ENCODE measurements around the gene CABP7. TPM values are rescaled to one million over a fixed set of nuclear protein-coding genes. Genes with fewer than 3 reads are reported as not detected.
A peak's percentile ranks its signal among the peaks of the same experiment; 100 is the strongest.
"Not testable (repeated sequence)": the region's sequence is repeated elsewhere in the genome, so short reads cannot be mapped to it uniquely, and the experiment has no call there.

CABP7 gene
- total RNA-seq, 2 donors from 2014 or later, result 0.12 TPM; not detected in 1

DNA sequence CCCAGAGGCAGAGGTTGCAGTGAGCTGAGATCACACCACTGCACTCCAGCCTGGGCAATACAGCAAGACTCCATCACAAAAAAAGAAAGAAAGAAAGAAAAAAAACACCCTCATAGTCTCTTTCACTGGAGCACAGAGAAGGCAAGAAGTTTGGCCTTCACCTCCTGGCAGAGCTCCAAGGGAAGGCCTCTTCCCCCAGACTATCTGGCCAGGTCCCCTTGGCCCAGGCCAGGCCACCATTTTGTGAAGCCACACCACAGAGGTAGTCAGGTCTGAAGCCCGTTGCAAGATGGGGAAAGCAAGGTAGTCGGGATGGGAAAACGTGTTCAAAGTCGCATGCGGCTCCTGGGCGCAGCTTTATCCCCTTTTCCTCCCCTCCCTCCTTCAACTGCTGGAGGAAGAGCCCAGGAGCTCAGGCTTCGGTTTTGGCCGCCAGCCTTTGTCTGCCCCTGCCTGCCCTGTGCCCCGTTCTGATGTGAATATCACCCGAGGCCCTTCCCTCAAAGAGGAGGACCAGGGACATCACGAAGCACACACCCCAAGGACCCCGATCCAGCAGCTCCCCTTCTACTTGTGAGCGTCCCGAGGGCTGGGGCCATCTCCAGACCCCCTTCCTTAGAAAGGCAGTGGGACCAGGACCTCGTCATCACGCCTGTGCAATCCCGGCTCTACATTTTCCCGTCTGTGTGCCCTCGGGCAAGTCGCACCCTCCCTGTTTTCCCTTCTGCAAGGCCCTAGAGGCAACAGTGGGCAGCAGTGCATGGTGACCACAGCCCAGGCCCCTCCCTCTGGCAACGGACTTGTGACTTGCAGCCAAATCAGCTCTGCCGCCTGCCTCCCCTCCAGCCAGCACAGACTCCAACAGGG is 17.7 kb downstream of the CABP7 start:
- ATAC-seq (no peak), DNase-seq (no peak)
- intact Hi-C loops (cut with DNase I, micrococcal nuclease), result no loop called here

GRCh38 chr22:29738118-29738815 is 18.5 kb downstream of the CABP7 start:
- DNase-seq (no peak), ATAC-seq (no peak)
- intact Hi-C loops (cut with DNase I, micrococcal nuclease), result no loop called here

DNA sequence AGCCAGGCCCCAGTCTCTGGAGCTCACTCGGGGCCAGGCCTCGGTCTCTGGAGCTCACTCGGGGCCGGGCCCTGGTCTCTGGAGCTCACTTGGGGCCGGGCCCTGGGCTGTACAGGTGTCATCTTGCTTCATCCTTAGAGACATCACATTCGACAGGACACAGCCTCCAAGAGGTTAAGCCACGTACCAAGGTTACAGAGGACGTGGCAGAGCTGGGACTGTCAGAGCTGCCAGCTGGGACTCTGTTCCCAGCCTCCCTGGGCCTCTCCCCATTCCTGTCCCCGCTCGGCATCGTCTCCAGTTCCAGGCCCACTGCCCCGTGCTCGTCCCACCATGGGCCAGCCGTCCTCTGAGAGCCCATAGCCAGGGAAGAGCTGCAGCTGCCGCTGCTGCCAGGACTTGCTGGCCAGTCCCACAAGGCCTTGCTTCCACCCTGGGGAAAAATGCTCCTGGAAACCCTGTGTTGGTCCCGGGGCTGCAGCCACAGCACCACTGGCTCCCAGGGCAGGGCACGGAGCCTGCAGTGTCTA is 19.6 kb downstream of the CABP7 start:
- DNase-seq (no peak), ATAC-seq (no peak)
- intact Hi-C loops (cut with DNase I, micrococcal nuclease), result no loop called here

- intact Hi-C loops (cut with DNase I, micrococcal nuclease), result no loop called here
- ATAC-seq, result no peak
- no peak for DNase-seq
Measured at GRCh38 chr22:29740216-29740615, 20.4 kb downstream of the CABP7 start.

DNA sequence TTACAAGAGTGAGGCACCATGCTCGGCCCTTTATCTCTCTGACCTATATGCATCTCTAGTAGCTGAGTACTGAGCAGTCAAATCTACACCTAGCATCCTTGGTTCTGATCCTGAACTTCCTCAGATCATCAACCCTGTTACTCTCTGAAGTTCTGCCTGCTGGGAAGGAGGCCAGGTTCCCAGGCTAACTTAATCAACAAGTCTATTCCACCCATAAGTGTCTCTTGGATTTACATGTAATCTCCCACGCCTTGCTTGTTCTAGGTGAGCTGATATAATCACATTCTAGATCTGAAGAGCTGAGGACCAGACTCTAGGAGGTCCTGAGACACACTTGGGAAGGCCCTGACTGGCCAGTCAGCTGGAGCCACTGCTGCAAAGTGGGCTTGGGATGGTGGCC is 22.1 kb downstream of the CABP7 start:
- no peak for DNase-seq
- intact Hi-C loops (cut with DNase I, micrococcal nuclease), result no loop called here
- no peak for ATAC-seq

DNA sequence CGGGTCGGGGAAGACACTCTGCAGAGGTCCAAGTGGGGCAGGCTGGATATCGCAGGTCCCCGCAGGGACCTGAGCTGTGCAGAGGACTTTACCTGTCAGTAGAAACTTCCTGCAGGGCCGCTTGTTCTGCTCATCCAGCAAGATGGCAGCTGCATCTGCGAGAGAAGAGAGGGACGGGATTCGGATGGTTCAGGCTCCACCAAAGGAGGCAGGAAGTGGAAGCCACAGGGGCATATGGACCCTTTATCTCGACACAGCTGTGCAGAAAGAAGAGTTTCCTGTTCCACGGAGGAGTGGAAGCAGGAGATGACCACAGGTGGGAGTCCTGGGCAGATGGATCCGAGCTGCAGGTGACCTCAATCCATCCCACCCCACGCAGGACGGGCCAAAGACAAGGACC is 22.5 kb downstream of the CABP7 start:
- ATAC-seq, result no peak
- intact Hi-C loops (cut with DNase I, micrococcal nuclease), result no loop called here
- DNase-seq, result no peak

DNA sequence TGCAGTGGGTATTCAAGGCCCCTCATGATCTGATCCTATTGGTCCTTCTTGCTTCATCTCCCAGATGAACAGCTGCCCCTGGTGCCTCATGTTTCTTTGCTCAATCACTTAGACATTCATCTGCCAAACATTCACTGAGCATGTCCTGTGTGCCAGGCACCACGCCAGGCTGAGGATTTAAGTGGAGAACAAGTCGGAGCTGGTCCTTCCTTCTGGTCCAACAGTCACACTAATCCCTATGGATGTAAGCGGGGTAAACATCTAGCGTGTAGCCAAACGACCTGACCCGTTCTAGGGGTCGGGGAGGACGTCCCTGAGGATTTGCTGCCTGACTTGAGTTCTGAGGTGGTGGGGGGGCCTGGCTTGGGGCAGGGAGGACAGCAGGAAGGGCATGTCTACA is 25.1 kb downstream of the CABP7 start:
- DNase-seq, result no peak
- ATAC-seq, result no peak
- intact Hi-C loops (cut with DNase I, micrococcal nuclease), result no loop called here

GRCh38 chr22:29747832-29748231 is 28.0 kb downstream of the CABP7 start:
- intact Hi-C loops (cut with DNase I, micrococcal nuclease), result no loop called here
- peak in 1 of 2 donors; percentile 23 for DNase-seq
- ATAC-seq, result peak; percentile 68

DNA sequence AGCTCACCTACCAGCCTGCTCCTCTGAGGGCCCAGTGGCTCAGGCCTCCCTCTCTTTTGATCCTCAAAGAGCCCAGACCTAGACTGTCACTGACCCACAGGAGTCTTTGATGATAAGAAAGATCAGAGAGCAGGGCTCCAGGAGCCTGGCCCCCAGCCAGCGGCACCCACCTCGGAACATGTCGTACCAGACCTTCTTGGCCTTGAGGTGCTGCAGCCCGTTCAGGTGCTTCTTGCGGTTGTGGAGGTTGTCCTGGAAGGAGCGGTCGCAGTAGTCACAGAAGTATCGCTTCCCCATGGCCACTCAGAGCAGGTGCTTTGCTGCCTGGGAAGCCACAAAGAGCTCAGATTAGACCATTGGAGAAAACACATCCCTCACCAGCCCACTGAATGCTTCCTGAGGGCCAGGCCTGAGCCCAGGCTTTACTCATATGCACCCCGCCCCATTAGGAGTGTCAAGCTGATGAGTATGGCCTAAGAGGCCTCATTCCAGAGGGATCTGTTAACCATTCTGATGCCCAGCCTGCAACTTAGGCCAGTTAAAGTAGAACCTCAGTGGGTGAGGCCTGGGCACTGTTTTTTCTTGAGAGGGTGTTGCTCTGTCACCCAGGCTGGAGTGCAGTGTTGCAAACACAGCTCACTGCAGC is 28.6 kb downstream of the CABP7 start:
- intact Hi-C loops (cut with DNase I, micrococcal nuclease), result no loop called here
- no peak for DNase-seq
- no peak for ATAC-seq

- ATAC-seq (no peak), DNase-seq (no peak)
- intact Hi-C loops (cut with DNase I, micrococcal nuclease), result no loop called here
Measured at GRCh38 chr22:29750029-29750428, 30.2 kb downstream of the CABP7 start.

GRCh38 chr22:29750559-29751538 is 31.0 kb downstream of the CABP7 start:
- DNase-seq (no peak), ATAC-seq (no peak)
- intact Hi-C loops (cut with DNase I, micrococcal nuclease), result no loop called here

- ATAC-seq, result no peak
- intact Hi-C loops (cut with DNase I, micrococcal nuclease), result no loop called here
Measured at GRCh38 chr22:29751669-29752068, 31.9 kb downstream of the CABP7 start.

DNA sequence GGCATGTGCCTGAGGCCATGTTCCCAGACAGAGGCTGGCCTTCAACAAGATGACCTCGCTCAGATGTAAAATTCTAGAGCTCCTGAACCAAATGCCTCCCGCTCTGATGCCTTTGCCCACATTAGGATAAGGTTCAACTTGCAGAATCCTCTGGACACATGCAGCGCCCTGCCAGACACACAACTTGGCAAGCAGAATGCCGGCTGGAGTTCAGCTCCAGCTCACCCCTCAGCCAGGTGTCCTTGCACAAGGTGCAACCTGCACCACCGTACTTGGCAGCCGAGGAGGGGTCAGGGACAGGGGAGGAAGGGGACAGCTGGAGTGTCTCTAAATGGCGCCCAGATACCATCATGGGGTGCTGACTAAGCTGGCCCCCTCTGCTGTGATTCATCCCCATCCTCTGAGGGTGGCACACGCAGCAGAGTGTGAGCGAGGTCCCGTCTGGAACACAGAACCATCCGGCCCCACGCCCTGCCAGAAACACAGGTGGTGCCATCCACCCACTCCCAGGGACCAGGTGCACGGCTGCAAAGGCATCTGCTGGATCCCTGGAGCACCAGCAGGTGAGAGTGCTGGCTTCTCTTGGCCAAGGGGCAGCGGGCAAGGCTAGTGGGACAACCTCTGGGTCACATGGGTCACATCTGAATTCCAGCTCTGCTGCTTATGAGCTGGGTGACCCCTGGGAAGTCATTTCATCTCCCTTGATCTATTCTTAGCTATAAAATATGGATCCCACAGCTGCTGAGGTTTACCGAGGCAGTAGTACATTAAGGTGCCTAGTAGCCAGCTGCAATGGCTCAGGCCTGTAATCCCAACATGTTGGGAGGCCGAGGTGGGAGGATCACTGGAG is 34.2 kb downstream of the CABP7 start:
- intact Hi-C loops (cut with DNase I, micrococcal nuclease), result no loop called here
- no peak for DNase-seq
- no peak for ATAC-seq

More at GRCh38 chr22:29751669-29752068, 31.9 kb downstream of the CABP7 start:
- DNase-seq, result no peak

DNA sequence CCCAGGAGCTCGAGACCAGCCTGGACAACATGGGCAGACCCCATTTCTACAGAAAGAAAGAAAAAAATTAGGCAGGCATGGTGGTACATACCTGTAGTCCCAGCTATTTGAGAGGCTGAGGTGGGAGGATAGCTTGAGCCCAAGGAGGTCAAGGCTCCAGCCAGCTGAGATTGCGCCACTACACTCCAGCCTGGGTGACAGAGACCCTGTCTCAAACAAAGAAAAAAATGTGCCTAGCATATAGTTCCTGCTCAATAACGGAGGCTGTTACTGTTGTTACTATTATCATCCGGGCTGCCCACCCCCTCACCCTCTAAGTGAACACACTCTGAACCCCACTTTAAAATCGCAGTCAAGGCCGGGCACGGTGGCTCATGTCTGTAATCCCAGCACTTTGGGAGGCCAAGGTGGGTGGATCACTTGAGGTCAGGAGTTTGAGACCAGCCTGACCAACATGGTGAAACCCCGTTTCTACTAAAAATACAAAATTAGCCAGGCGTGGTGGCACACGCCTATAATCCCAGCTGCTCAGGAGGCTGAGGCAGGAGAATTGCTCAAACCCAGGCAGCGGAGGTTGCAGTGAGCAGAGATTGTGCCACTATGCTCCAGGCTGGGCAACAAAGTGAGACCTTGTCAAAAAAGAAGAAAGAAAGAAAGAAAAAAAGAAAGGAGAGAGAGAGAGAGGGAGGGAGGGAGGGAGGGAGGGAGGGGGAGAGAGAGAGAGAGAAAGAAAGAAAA is 35.0 kb downstream of the CABP7 start:
- intact Hi-C loops (cut with DNase I, micrococcal nuclease); DNase-seq; ATAC-seq: not testable (repeated sequence)

DNA sequence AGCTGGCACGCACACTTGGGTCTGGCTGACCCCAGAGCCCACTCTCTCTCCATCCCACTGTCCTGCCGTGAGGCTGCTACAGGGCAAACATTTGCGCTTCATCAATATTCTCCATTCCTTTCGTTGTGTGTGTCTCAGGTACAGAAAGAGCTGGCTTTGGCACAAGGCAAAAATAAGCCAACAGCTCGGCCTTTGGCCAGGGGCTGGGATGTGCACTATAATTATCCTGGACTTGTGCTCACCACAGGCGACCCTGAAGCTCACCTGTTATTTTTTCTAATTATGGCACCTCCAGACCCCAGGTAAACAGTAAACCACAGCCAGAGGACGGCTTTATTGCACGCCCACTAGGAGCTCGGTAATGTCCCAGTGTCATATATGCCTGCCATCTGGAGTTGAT is 36.1 kb downstream of the CABP7 start:
- no peak for DNase-seq
- intact Hi-C loops (cut with DNase I, micrococcal nuclease), result no loop called here
- ATAC-seq, result no peak

GRCh38 chr22:29756341-29756740 is 36.5 kb downstream of the CABP7 start:
- no peak for DNase-seq
- ATAC-seq, result peak; percentile 42
- intact Hi-C loops (cut with DNase I, micrococcal nuclease), result no loop called here

- ATAC-seq, result no peak
- intact Hi-C loops (cut with DNase I, micrococcal nuclease), result no loop called here
- DNase-seq, result no peak
Measured at GRCh38 chr22:29757096-29757495, 37.3 kb downstream of the CABP7 start.
